ENCODE measurements around the gene PIF1. TPM values are rescaled to one million over a fixed set of nuclear protein-coding genes. Genes with fewer than 3 reads are reported as not detected.

PIF1 gene
- total and polyA plus RNA-seq, 2 of the 4 experiments (the other 2 are of a cell fraction): 3.9 to 19.9 TPM

DNA sequence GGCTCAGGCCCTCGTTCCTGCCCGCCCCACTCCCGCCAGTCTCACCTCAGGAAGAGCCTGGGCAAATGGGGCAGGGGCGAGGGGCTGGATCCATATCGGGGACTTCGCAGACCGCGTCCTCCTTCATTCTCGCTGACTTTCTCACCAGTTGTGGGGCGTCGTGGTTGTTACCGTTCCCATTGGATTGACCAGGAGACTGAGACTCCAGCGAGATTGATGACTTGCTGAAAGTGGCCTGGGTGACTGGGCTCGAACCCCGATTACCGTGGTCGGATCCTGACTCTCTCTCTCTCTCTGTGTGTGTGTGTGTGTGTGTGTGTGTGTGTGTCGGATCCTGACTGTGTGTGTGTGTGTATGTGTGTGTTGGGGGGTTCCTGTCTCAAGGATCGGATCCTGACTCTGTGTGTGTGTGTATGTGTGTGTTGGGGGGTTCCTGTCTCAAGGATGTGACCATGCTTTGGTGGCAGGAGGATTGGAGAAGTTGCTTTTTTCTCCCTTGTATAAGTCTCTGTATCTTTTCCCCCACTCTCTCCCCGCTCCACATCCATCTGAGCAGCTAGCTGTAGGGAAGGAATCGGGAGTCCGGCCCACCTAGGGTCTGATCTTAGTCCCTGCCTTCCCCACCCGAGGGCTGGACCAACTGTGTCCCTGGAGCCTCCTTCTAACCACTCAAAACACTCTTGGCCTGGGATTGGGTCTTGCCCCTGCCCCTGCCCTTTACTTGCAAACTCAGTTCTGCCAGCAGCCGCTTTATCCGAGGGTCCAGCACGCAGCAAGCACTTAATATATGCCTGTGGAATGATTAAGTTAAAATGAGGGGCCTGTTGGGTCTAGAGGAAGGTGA is 16.9 kb upstream of the PIF1 start:
- WGBS, 2 experiments (ENCODE audit: extremely low coverage in 2 of 2, insufficient read length in 1 of 2): 0% methylated on average over 4 of the region's 26 CpGs; no CpG with 5 or more reads in 1 of the 2 experiments
- H3K79me1 ChIP-seq (ENCODE audit: low read depth in 1 of 2, low read length in 2 of 2): peaks cover 0 to 59% of the 10 kb centered on the region in 2 experiments; a peak in 2 of 4 replicates
- H3K4me1 ChIP-seq (ENCODE audit: control insufficient read depth, insufficient read depth, low read length): peaks cover 21% of the 10 kb centered on the region
- peaks cover 29% of the 10 kb centered on the region for H3K9me1 ChIP-seq (ENCODE audit: insufficient read depth, low read length)
- intact Hi-C loops (cut with micrococcal nuclease): loop anchor here (5.0 kb wide), 2 partner anchors 145 to 185 kb away; partner anchors contain the start of genes MTFMT and SPG21
- peak overlapping the region; percentile 98 for H2AK5ac ChIP-seq (ENCODE audit: low read depth, low read length)
- peak overlapping the region; percentile 83 for H4K91ac ChIP-seq (ENCODE audit: insufficient read depth, low read depth, low read length)
- peak; percentile 24 for DNase-seq
- CTCF ChIA-PET: no interaction called here
- peak overlapping the region; percentile 83 for H3K56ac ChIP-seq (ENCODE audit: extremely low read depth, insufficient read depth, low read length)
- no peak for TF ChIP-seq CHD1 (IDR thresholded peaks at IDR 0.05; ENCODE audit: low read depth, low read length)
- TF ChIP-seq SMC3 (IDR thresholded peaks at IDR 0.05; ENCODE audit: low read depth, low read length): no peak
- TF ChIP-seq MAZ (IDR thresholded peaks at IDR 0.05; ENCODE audit: borderline replicate concordance, low read depth, low read length): no peak
- no peak for TF ChIP-seq RAD21 (IDR thresholded peaks at IDR 0.05; ENCODE audit: low read length)
- TF ChIP-seq RCOR1 (IDR thresholded peaks at IDR 0.05; ENCODE audit: insufficient replicate concordance, low read length): no peak
- no peak for TF ChIP-seq BHLHE40 (IDR thresholded peaks at IDR 0.05; ENCODE audit: low read depth, low read length)
- TF ChIP-seq, protein P1, sequence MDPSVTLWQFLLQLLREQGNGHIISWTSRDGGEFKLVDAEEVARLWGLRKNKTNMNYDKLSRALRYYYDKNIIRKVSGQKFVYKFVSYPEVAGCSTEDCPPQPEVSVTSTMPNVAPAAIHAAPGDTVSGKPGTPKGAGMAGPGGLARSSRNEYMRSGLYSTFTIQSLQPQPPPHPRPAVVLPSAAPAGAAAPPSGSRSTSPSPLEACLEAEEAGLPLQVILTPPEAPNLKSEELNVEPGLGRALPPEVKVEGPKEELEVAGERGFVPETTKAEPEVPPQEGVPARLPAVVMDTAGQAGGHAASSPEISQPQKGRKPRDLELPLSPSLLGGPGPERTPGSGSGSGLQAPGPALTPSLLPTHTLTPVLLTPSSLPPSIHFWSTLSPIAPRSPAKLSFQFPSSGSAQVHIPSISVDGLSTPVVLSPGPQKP (IDR thresholded peaks at IDR 0.05; ENCODE audit: borderline replicate concordance, low read depth, low read length): no peak
- TF ChIP-seq POLR2A (IDR thresholded peaks at IDR 0.05; ENCODE audit: low read depth, low read length): no peak
- H3K27ac ChIP-seq (ENCODE audit: insufficient read depth, low read length): peak overlapping the region; percentile 91
- H3K9me3 ChIP-seq (ENCODE audit: control insufficient read depth, insufficient read depth, low read length): no peaks in the 10 kb centered on the region
- peak overlapping the region; percentile 41 for H4K5ac ChIP-seq (ENCODE audit: low read depth, low read length)
- POLR2A ChIA-PET (ENCODE audit: unreplicated experiment): no interaction called here
- peak overlapping the region; percentile 82 for H3K4me2 ChIP-seq (ENCODE audit: low read depth, low read length)
- H3K18ac ChIP-seq (ENCODE audit: low read depth, low read length): peak overlapping the region; percentile 14
- peak overlapping the region; percentile 58 for H2BK120ac ChIP-seq (ENCODE audit: low read depth, low read length)
- H3K4ac ChIP-seq (ENCODE audit: low read depth, low read length): peak overlapping the region; percentile 97
- no peak overlapping the region; the same call in 2 of the 3 replicates for H2BK15ac ChIP-seq (ENCODE audit: low read depth, low read length)
- peak overlapping the region; percentile 100 for H3K14ac ChIP-seq (replicated peaks; ENCODE audit: low read depth, low read length)
- peak overlapping the region; percentile 63 for H2AFZ ChIP-seq (replicated peaks; ENCODE audit: low read length, poor library complexity)
- peaks cover 56% of the 10 kb centered on the region for H4K20me1 ChIP-seq (ENCODE audit: insufficient read depth, low read length)
- H3K27me3 ChIP-seq (ENCODE audit: control insufficient read depth, insufficient read depth, low read length): no peaks in the 10 kb centered on the region
- peak overlapping the region; percentile 96 for H2AK9ac ChIP-seq (replicated peaks; ENCODE audit: low read depth, low read length, poor library complexity)
- TSS peak; percentile 71 for BruUV-seq (replicated peaks)
- peak overlapping the region; percentile 21 to 41; a peak in 1 of 4 replicates for H4K8ac ChIP-seq (ENCODE audit: low read depth in 2 of 2, low read length in 2 of 2)
- dilution Hi-C loops (cut with HindIII; ENCODE audit: low sequenced_read_pairs, unreplicated experiment): no loop called here
- ATAC-seq (ENCODE audit: low read depth): no peak
- peak overlapping the region; percentile 83 for H3K4me3 ChIP-seq (ENCODE audit: insufficient read depth, low read depth, low read length)
- peak overlapping the region; percentile 89 for H2BK5ac ChIP-seq (ENCODE audit: low read depth, low read length, poor library complexity, severe bottlenecking)
- peak overlapping the region; percentile 97 for H3K9ac ChIP-seq (ENCODE audit: low read depth, low read length)
- peak overlapping the region; percentile 94 for H3K23ac ChIP-seq (ENCODE audit: low read depth, low read length)
- no peak overlapping the region for H2BK20ac ChIP-seq (ENCODE audit: low read depth, low read length)
- in situ Hi-C loops (cut with MboI; ENCODE audit: low sequenced_read_pairs): loop anchor here (5.0 kb wide), 1 partner anchor 65 kb away; no protein-coding TSS in a partner anchor
- H3K36me3 ChIP-seq (ENCODE audit: control insufficient read depth, insufficient read depth, low read length): peaks cover 10% of the 10 kb centered on the region; the same call in 1 of the 2 replicates

Measured in IMR-90 (cell line).